HepG2 (cell line): ENCODE data around the gene CARD19. TPM values are rescaled to one million over a fixed set of nuclear protein-coding genes. Genes with fewer than 3 reads are reported as not detected.
A peak's percentile ranks its signal among the peaks of the same experiment; 100 is the strongest.

Experiments used
- ARID2 ChIP-seq: sonication (generic); formaldehyde crosslinking; IDR thresholded peaks from 2 replicates; pipeline ENCODE4 v1.8.1; 2022; ENCODE audit warnings: mild to moderate bottlenecking, missing genetic modification reagents, borderline replicate concordance
- ATF1 ChIP-seq: IDR thresholded peaks from 2 replicates; pipeline ENCODE4 v1.6.1; 2016; ENCODE audit warnings: mild to moderate bottlenecking, control low read depth
- BORCS8-MEF2B ChIP-seq: sonication (generic); formaldehyde crosslinking; IDR thresholded peaks from 2 replicates; pipeline ENCODE4 v1.8.0; 2022; ENCODE audit warnings: mild to moderate bottlenecking, missing genetic modification reagents
- CSRNP1 ChIP-seq: sonication (generic); formaldehyde crosslinking; IDR thresholded peaks from 2 replicates; pipeline ENCODE4 v1.8.1; 2023; ENCODE audit warnings: mild to moderate bottlenecking, missing genetic modification reagents
- DR1 ChIP-seq: sonication (generic); formaldehyde crosslinking; IDR thresholded peaks from 2 replicates; pipeline ENCODE4 v1.8.0; 2021; ENCODE audit warnings: mild to moderate bottlenecking, missing genetic modification reagents, inconsistent platforms
- GPBP1L1 ChIP-seq: sonication (generic); formaldehyde crosslinking; IDR thresholded peaks from 2 replicates; pipeline ENCODE4 v1.5.0; 2020; ENCODE audit warnings: mild to moderate bottlenecking, missing genetic modification reagents
- IRF9 ChIP-seq: sonication (generic); formaldehyde crosslinking; IDR thresholded peaks from 2 replicates; pipeline ENCODE4 v1.8.0; 2022; ENCODE audit warnings: missing genetic modification reagents, mild to moderate bottlenecking, borderline replicate concordance
- ISL2 ChIP-seq: sonication (generic); formaldehyde crosslinking; IDR thresholded peaks from 2 replicates; pipeline ENCODE4 v1.5.0; 2020; ENCODE audit warnings: missing genetic modification reagents
- KAT8 ChIP-seq: IDR thresholded peaks from 2 replicates; pipeline ENCODE4 v1.6.1; 2016; ENCODE audit warnings: missing genetic modification reagents, missing compliant biosample characterization
- KLF6 ChIP-seq: IDR thresholded peaks from 2 replicates; pipeline ENCODE4 v1.8.0; 2016; ENCODE audit warnings: missing biosample characterization, missing genetic modification reagents
- MBD4 ChIP-seq: IDR thresholded peaks from 2 replicates; pipeline ENCODE4 v1.6.1; 2012; ENCODE audit warnings: low read length, inconsistent platforms, borderline replicate concordance
- MYPOP ChIP-seq: sonication (generic); formaldehyde crosslinking; IDR thresholded peaks from 2 replicates; pipeline ENCODE4 v1.8.1; 2023; ENCODE audit warnings: mild to moderate bottlenecking, moderate library complexity, missing genetic modification reagents
- POGZ ChIP-seq: sonication (generic); formaldehyde crosslinking; IDR thresholded peaks from 2 replicates; pipeline ENCODE4 v1.4.0; 2020; ENCODE audit warnings: mild to moderate bottlenecking, missing genetic modification reagents
- SATB2 ChIP-seq: sonication (generic); formaldehyde crosslinking; IDR thresholded peaks from 2 replicates; pipeline ENCODE4 v1.5.0; 2020; ENCODE audit warnings: missing genetic modification reagents
- SETDB1 ChIP-seq: sonication (generic); formaldehyde crosslinking; IDR thresholded peaks from 2 replicates; pipeline ENCODE4 v1.5.1; 2020; ENCODE audit warnings: missing genetic modification reagents, mild to moderate bottlenecking, borderline replicate concordance
- SP1 ChIP-seq, 2 experiments: fragments of 450-650 bp in 1 of 2; sonication (generic) in 1 of 2; formaldehyde crosslinking in 1 of 2; IDR thresholded peaks; 2 replicates each; pipeline versions ENCODE4 v1.4.0 to v1.6.1; 2016 to 2020; ENCODE audit warnings: missing genetic modification reagents in 1 of 2
- YY1 ChIP-seq: IDR thresholded peaks from 2 replicates; pipeline ENCODE4 v1.6.1; 2011; ENCODE audit warnings: low read length, low read depth, moderate library complexity, mild to moderate bottlenecking; ENCODE audit not compliant: insufficient read depth, insufficient replicate concordance
- ZC3H13 ChIP-seq: sonication (generic); formaldehyde crosslinking; IDR thresholded peaks from 2 replicates; pipeline ENCODE4 v1.8.1; 2023; ENCODE audit warnings: mild to moderate bottlenecking, missing genetic modification reagents, moderate library complexity
- ZMYM3 ChIP-seq: sonication (generic); formaldehyde crosslinking; IDR thresholded peaks from 2 replicates; pipeline ENCODE4 v1.5.1; 2020; ENCODE audit warnings: mild to moderate bottlenecking, missing genetic modification reagents
- ZNF121 ChIP-seq: sonication (generic); formaldehyde crosslinking; IDR thresholded peaks from 2 replicates; pipeline ENCODE4 v1.5.0; 2020; ENCODE audit warnings: mild to moderate bottlenecking, missing genetic modification reagents
- ZNF280B ChIP-seq: sonication (generic); formaldehyde crosslinking; IDR thresholded peaks from 2 replicates; pipeline ENCODE4 v1.5.0; 2020; ENCODE audit warnings: missing genetic modification reagents, mild to moderate bottlenecking, borderline replicate concordance
- ZNF674 ChIP-seq: sonication (generic); formaldehyde crosslinking; IDR thresholded peaks from 2 replicates; pipeline ENCODE4 v1.5.0; 2020; ENCODE audit warnings: low read depth, mild to moderate bottlenecking, missing genetic modification reagents
- polyA plus RNA-seq, 8 experiments: library from polyadenylated mRNA; depleted of rRNA in 3 of 8; stranded (reverse) in 7 of 8; unstranded in 1 of 8; fragments of >200 nt; fragmentation: Illumina TruSeq in 4 of 8; extraction: Trizol in 4 of 8; gene quantifications; 2 replicates each; pipeline versions ENCODE4 v1.2.1 to v1.2.3, GENCODE V29; 2011 to 2016; ENCODE audit warnings: low read depth in 4 of 8, missing spikeins in 1 of 8, mixed read lengths in 1 of 8; ENCODE audit not compliant: insufficient read depth in 1 of 8
- total RNA-seq, 5 experiments: library from RNA; depleted of rRNA; stranded (reverse); fragments of >200 nt; fragmentation: Illumina TruSeq; extraction: Trizol; gene quantifications; 2 replicates each; pipeline ENCODE4 v1.2.3, GENCODE V29; 2016; ENCODE audit warnings: low read depth in 1 of 5

Gene CARD19
- total and polyA plus RNA-seq, 2 of the 13 experiments (the other 11 are each of a cell fraction or from before 2014, with no cell fraction given): 18.4 to 47.2 TPM

- TF ChIP-seq MBD4: no peak
- peak; percentile 48 for TF ChIP-seq YY1
- peak; percentile 53; the same call in 1 of the 2 replicates for TF ChIP-seq CSRNP1 (CRISPR knock-in tag)
- no peak for TF ChIP-seq DR1
- TF ChIP-seq SP1 (IDR thresholded peaks at IDR 0.05): no peak
- peak; percentile 15; the same call in 1 of the 2 replicates for TF ChIP-seq SP1 (CRISPR knock-in tag; IDR thresholded peaks at IDR 0.05)
- 0 out of 2 replicates have a peak, but pooled peaks have one; percentile 57 for TF ChIP-seq ZC3H13 (CRISPR knock-in tag)
- TF ChIP-seq GPBP1L1 (CRISPR knock-in tag): no peak
- no peak for TF ChIP-seq SATB2 (CRISPR knock-in tag)
- TF ChIP-seq SETDB1 (CRISPR knock-in tag): no peak
- TF ChIP-seq ZNF280B: peak; percentile 75; the same call in 1 of the 2 replicates
- TF ChIP-seq POGZ (CRISPR knock-in tag): peak; percentile 42; the same call in 1 of the 2 replicates
- TF ChIP-seq ISL2 (CRISPR knock-in tag): peak; percentile 41; the same call in 1 of the 2 replicates
- no peak; the same call in 1 of the 2 replicates for TF ChIP-seq ARID2 (CRISPR knock-in tag)
- TF ChIP-seq MYPOP (CRISPR knock-in tag): peak; percentile 78; the same call in 1 of the 2 replicates
- TF ChIP-seq ZMYM3 (CRISPR knock-in tag): peak; percentile 92
- TF ChIP-seq ZNF121 (CRISPR knock-in tag): no peak
- peak; percentile 53; the same call in 1 of the 2 replicates for TF ChIP-seq KLF6 (CRISPR knock-in tag)
- TF ChIP-seq IRF9 (CRISPR knock-in tag): 0 out of 2 replicates have a peak, but pooled peaks have one; percentile 46
- TF ChIP-seq ATF1 (CRISPR knock-in tag): no peak
- TF ChIP-seq KAT8: peak; percentile 54; the same call in 1 of the 2 replicates
- TF ChIP-seq BORCS8-MEF2B (CRISPR knock-in tag): peak; percentile 52; the same call in 1 of the 2 replicates
- TF ChIP-seq ZNF674: no peak
Measured at GRCh38 chr9:93095205-93096130, 549 bp upstream of the CARD19 start (continued).
